ENCODE measurements around the gene NOX5.

Gene NOX5

DNA sequence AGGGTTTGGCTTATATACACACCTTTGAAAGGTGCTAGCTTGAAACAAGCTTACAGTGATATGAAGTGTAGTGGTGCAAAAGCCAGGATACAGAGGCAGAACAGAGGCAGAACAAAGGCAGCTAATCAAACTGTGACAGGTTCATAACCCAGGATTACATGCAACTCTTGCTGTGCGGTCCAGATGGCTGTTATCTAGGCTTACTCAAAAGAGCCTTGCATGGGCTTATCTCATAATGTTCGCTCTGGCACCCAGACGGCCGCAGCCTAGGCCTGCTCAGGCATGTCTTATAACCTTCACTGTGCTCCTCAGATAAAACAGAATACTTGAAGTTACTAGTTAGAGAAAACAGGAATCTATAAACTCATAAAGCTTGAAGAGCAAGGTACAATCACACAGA lies 22.8 kb upstream of the NOX5 start:
- no peak for DNase-seq

- no peak for DNase-seq
Measured at GRCh38 chr15:68992696-68993095, 21.8 kb upstream of the NOX5 start.

- DNase-seq = no peak
Measured at GRCh38 chr15:68993276-68993675, 21.2 kb upstream of the NOX5 start.

DNA sequence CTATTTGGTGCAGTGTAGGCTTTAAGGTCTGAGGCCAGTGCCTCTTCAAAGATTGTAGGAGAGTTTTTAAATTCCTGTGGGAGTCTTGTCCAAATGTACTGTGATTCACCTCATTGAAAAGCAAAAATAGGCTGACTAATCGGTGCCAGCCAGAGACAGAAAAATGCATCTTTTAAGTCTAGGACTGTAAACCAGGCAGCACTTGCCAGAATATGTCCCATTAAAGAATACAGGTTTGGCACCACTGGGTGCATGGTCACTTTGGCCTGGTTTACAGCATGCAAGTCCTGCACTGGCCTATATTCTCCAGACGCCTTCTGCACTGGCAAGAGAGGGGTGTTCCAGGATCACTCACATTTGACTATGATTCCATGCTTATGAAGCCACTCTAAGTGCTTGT lies 20.3 kb upstream of the NOX5 start:
- DNase-seq = peak; percentile 55

DNA sequence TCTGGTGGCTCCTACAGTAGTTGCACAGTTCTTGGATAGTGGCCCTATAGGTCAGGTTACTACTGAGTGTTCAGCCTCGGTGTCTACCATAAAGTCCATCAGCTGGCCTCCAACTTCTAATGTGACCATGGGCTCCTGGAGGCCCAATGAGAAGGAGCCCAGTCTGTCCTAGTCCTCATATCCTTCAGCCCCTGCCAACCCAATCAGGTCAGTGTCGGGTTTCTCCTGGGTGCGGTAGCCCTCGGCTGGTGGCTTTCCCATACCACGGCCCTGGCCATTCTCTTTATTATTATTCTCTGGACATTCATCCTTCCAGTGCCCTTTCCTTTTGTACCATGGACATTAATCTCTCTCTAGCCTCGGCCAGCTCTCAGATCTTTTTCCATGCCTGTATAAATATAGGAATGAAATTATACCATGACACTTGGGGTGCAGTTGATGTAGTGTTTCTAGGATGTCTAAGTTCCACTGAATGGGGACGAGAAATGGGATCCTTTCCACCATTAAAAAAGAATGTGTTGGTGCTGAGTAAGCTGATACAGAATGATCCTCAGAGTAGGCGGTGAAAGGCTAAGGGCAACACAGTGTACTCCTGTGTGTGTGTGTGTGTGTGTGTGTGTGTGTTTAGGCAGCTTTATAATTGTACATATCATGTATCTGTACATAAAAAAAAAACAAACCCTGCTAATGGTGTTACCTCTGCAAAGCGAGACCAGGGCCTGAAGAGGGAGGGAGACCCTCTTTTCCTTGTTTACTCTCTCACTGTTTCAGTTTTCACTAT lies 19.3 kb upstream of the NOX5 start:
- DNase-seq = no peak

- no peak for DNase-seq
Measured at GRCh38 chr15:68997050-68997449, 17.4 kb upstream of the NOX5 start.

DNA sequence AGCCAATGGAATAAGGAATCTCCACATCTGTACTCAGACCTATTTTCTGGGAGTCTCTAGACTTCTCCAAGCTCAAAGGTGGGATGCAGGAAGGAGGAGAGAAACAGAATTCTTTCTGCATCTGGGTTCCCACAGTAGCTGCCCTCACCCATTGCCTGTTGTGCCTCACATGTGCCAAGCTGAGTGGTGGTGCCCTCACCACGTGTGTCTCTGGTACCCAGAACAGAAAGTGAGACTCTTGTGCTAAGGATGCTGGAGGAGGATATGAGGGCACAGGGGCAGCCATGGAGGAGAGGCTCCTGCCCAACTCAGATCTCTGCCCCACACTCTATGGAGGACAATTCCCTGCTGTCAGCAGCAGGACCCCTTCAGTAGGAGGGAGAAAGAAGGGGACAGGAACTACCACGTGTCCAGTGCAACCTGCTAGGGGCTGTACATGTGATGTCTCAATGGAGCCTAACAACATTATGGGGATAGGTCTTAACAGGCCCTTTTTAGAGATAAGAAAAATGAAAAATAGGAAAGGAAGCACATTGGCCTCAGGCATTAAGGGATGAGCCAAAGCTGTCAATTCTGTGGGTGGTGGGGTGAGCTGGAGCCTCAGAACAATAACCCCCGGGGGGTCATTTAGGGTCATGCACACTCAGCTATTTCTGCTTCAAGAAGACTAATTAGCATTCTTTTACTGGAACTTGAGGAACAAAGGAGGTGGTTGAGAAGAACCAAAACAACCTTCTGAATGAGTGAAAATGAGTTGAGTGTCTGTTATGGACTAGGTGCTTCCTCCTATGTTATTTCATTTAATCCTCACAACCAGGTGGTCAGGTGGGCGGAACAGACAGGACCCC lies 16.3 kb upstream of the NOX5 start:
- no peak for DNase-seq

- DNase-seq = no peak
Measured at GRCh38 chr15:68999091-68999490, 15.4 kb upstream of the NOX5 start.

- no peak for DNase-seq
Measured at GRCh38 chr15:69000091-69000490, 14.4 kb upstream of the NOX5 start.

DNA sequence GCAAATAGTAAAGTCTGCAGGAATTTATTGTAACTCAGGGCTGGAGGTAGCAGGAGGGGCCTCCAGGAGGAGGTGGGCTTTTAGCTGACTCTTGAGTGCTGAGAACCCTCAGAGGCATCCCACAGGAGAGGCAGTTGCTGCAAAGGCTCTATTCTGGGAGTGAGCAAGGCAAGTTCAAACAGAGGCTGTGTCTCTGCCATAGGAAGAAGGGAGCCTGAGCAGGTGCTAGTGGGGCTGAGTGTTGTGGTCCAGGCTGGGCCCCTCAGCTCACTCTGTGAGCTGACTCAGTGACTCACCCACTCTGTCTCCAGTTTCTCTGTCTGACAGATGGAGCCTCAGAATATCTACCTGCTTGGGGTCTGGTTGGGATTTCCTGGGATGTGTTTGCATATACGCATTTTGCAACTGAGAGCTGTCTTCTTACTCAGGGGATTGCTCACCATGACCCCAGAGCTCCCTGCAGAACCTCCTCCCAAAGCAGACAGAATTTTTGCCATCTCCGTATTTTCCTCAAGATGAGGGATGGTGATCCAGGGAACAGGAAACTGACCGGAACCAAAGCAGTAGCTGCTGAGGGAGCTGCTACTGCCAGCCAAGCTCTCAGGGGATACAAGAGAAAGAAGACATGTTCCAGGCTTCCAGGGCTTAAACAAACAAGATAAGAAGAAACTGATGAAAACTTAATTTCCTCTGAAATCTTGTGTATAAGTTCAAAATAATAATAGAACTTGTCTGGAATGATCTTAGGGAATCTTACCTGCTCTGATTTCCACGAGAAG lies 13.6 kb upstream of the NOX5 start:
- no peak for DNase-seq

- DNase-seq = no peak
Measured at GRCh38 chr15:69002783-69003182, 11.7 kb upstream of the NOX5 start.

- DNase-seq = no peak
Measured at GRCh38 chr15:69004011-69004410, 10.5 kb upstream of the NOX5 start.

DNA sequence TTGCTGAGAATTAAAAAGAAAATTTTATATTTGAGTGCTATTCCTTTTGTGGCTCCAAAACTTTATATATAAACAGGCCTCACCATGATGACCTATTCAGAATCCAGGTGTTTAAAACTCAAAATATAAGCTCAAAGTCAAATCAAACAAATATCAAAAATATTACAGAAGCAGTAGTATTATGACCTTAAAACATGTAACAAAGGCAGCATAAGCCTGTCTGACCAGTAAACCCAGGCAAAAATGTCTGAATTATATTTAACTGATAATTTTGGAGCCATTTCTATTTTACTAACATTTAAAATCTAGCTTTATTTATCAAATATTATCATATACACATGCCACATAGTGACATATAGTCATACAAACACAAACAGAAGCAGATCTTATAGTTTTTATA lies 6.4 kb upstream of the NOX5 start:
- DNase-seq = no peak

DNA sequence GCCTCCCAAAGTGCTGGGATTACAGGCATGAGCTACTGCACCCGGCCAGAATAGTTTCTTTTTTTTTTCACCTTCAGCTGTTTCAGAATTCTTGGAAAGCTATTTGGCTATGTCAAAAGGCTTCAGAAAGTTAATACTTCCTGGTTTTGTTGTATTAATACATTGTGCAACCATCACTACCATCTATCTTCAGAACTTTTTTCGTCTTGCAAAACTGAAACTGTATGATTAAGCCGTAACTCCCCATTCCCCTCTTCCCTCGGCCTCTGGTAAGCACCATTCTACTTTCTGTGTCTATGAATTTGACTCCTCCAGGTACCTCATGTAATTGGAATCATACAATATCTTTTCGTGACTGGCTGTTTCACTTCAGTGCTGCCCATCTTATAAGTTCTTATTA lies 5.2 kb upstream of the NOX5 start:
- no peak for DNase-seq

DNA sequence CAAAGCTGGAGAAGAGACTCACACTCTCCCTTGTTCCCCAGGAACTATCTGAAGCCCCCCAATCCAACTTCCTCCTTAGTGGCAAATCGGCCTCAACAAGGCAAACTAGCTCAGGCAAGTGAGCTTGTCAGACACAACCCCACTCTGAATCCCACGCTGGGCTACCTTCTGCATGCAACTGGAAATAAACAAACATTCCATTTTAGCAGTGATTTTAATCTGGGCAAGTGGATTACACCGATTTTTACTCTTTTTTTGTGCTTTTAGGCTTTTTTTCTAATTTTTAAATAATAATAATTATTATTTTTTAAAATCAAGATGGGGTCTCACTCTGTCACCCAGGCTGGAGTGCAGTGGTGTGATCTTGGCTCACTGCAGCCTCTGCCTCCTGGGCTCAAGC lies 2.9 kb upstream of the NOX5 start:
- no peak for DNase-seq

- no peak for DNase-seq
Measured at GRCh38 chr15:69012761-69013364, 1.6 kb upstream of the NOX5 start.

GRCh38 chr15:69013726-69014406 lies 629 bp upstream of the NOX5 start:
- no peak for DNase-seq

DNA sequence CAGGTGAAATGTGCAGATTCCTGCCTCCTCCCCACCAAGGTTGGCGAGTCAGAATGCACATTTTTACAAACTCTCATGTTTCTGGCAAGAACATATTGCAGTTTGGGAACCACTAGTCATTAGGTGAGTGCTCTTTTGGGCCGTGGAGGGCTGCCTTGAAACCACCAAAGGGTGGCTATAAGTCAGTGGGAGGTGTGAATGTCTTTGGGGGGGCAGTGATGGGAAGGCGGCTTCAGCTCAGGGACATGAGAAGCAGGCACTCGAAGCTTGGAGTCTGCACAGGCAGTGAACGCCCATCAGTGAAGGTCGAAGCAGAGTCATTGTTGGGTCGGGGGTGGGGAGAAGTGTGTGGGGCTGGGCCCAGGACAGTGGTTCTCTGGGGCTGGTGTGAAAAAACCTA lies 1.1 kb downstream of the NOX5 start:
- no peak for DNase-seq

- DNase-seq = no peak
Measured at GRCh38 chr15:69016021-69016595, 1.6 kb downstream of the NOX5 start.

- no peak for DNase-seq
Measured at GRCh38 chr15:69017978-69018377, 3.5 kb downstream of the NOX5 start.

- no peak for DNase-seq
Measured at GRCh38 chr15:69018951-69019350, 4.5 kb downstream of the NOX5 start.

DNA sequence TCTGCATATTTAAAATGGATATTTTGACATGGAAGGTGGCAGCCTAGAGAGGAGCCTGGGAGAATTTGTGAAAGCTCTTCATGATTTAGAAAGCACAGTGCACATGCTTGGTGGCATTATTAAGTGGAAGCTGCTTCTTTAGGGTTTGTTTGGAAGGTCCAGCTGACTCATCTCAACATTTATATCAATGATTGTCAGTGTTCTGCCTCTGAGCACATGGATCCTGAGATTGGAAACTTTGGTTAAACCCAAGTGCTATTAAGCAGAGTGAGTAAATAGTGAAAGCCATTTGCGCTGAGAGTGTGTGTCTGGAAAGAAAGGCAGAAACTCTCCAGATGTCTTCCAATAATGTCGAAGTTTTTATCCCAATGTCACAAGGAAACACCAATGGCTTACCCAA lies 7.4 kb downstream of the NOX5 start:
- DNase-seq = no peak
